K562 (cell line): ENCODE measurements around the gene DDX41. TPM values are rescaled to one million over a fixed set of nuclear protein-coding genes. Genes with fewer than 3 reads are reported as not detected.

Experiments
- COPS2 ChIP-seq: fragments of 450-650 bp; conservative IDR thresholded peaks from 2 replicates; pipeline ENCODE4 v1.6.1; 2016; ENCODE audit warnings: mild to moderate bottlenecking, moderate library complexity
- GABPB1 ChIP-seq: sonication (generic); formaldehyde crosslinking; IDR thresholded peaks from 2 replicates; pipeline ENCODE4 v1.8.0; 2022; ENCODE audit warnings: mild to moderate bottlenecking, missing genetic modification reagents
- KDM5B ChIP-seq: fragments of 200-600 bp; sonication (generic); IDR thresholded peaks from 2 replicates; pipeline ENCODE4 v1.6.1; 2012; ENCODE audit warnings: low read depth, mild to moderate bottlenecking, moderate library complexity, low read length, control low read depth, inconsistent platforms; ENCODE audit not compliant: insufficient replicate concordance
- POLR2AphosphoS2 ChIP-seq: IDR thresholded peaks from 2 replicates; pipeline ENCODE4 v1.6.1; 2012; ENCODE audit warnings: low read length, improper control_type of control experiment
- POLR3G ChIP-seq: IDR thresholded peaks from 2 replicates; pipeline ENCODE4 v1.6.1; 2011; ENCODE audit not compliant: insufficient read length, insufficient replicate concordance; ENCODE audit errors: extremely low read depth
- RBM25 ChIP-seq: fragments of 200-400 bp; formaldehyde crosslinking; IDR thresholded peaks from 2 replicates; pipeline ENCODE4 v1.6.1; 2018; ENCODE audit warnings: low read length, low read depth, moderate library complexity; ENCODE audit not compliant: severe bottlenecking
- RCOR1 ChIP-seq, 2 experiments: IDR thresholded peaks; 2 replicates each; pipeline ENCODE4 v1.6.1; 2012; ENCODE audit warnings: low read depth in 2 of 2, low read length in 2 of 2, borderline replicate concordance in 1 of 2, improper control_type of control experiment in 1 of 2
- RUNX1 ChIP-seq: sonication (generic); IDR thresholded peaks from 2 replicates; pipeline ENCODE4 v1.6.1; 2016; ENCODE audit warnings: antibody characterized with exemption, low read depth
- TAL1 ChIP-seq: fragments of 450-650 bp; IDR thresholded peaks from 2 replicates; pipeline ENCODE4 v1.6.1; 2016; ENCODE audit warnings: mild to moderate bottlenecking
- ZC3H11A ChIP-seq: IDR thresholded peaks from 2 replicates; pipeline ENCODE4 v1.6.1; 2012; ENCODE audit warnings: low read depth, low read length, improper control_type of control experiment
- ZNF311 ChIP-seq: fragments of 250-450 bp; sonication (Bioruptor Pico); IDR thresholded peaks from 2 replicates; pipeline ENCODE4 v1.4.0; 2020; ENCODE audit warnings: mild to moderate bottlenecking, moderate library complexity
- ZNF395 ChIP-seq: fragments of 200-800 bp; sonication (Bioruptor generic); IDR thresholded peaks from 2 replicates; pipeline ENCODE4 v1.6.1; 2017; ENCODE audit warnings: missing genetic modification characterization, missing compliant biosample characterization
- ZNF592 ChIP-seq: fragments of 450-650 bp; IDR thresholded peaks from 2 replicates; pipeline ENCODE4 v1.6.1; 2017; ENCODE audit warnings: antibody characterized with exemption, mild to moderate bottlenecking
- ZNF740 ChIP-seq, 3 experiments: fragments of 200-800 bp in 1 of 3; sonication (Bioruptor generic) in 1 of 3; sonication (generic) in 1 of 3; formaldehyde crosslinking in 1 of 3; IDR thresholded peaks; 2 replicates each; pipeline versions ENCODE4 v1.6.1 to v1.8.0; 2016 to 2022; ENCODE audit warnings: mild to moderate bottlenecking in 2 of 3, missing compliant biosample characterization in 2 of 3, missing genetic modification characterization in 2 of 3, missing genetic modification reagents in 1 of 3
- ZNF766 ChIP-seq: fragments of 200-800 bp; sonication (Bioruptor generic); conservative IDR thresholded peaks from 2 replicates; pipeline ENCODE4 v1.6.1; 2016; ENCODE audit warnings: missing genetic modification characterization, missing compliant biosample characterization
- polyA plus RNA-seq, 8 experiments: library from polyadenylated mRNA; depleted of rRNA in 4 of 8; stranded (reverse) in 5 of 8; unstranded in 3 of 8; fragments of >200 nt; fragmentation: Nextera tagmentation in 2 of 8; fragmentation: Illumina TruSeq in 1 of 8; extraction: Ambion mirVana in 2 of 8; extraction: Trizol in 1 of 8; gene quantifications; 2 replicates each; pipeline versions ENCODE4 v1.2.1 to v1.2.3, GENCODE V29; 2011 to 2014; ENCODE audit warnings: inconsistent platforms in 1 of 8, missing spikeins in 1 of 8
- total RNA-seq, 7 experiments: library from RNA; depleted of rRNA in 6 of 7; stranded (reverse); fragments of >200 nt in 6 of 7; fragmentation: Illumina TruSeq in 2 of 7; extraction: Trizol in 2 of 7; gene quantifications; 2 replicates each; pipeline versions ENCODE4 v1.2.1 to v1.2.3, GENCODE V29; 2011 to 2021; ENCODE audit warnings: low replicate concordance in 1 of 7

DDX41 gene
- total and polyA plus RNA-seq, 9 of the 15 experiments (the other 6 are each of a cell fraction or from before 2014, with no cell fraction given) = 38.2 to 284 (median 116) TPM

GRCh38 chr5:177554474-177555111, 37.8 kb upstream of the DDX41 start, which contains the start of gene FAM193B (continued):
- TF ChIP-seq ZNF592 (0 out of 2 replicates have a peak, but pooled peaks have one; percentile 7), ZNF311 (CRISPR knock-in tag) (no peak), RUNX1 (no peak), RCOR1 (IDR thresholded peaks at IDR 0.05; ENCODE audit: borderline replicate concordance in 1 of 2, low read depth in 2 of 2, low read length in 2 of 2) (peak in 1 of 2 experiments; percentile 68; a peak in 2 of 4 replicates), POLR3G (no peak), POLR2AphosphoS2 (no peak), ZNF740 (CRISPR knock-in tag; IDR thresholded peaks at IDR 0.05) (peak; percentile 97), ZNF740 (tag; IDR thresholded peaks at IDR 0.05) (peak in 1 of 2 experiments; percentile 95; a peak in 2 of 4 replicates), KDM5B (no peak), ZC3H11A (no peak), ZNF766 (peak; percentile 90), RBM25 (peak; percentile 91), TAL1 (no peak), COPS2 (no peak), ZNF395 (no peak; the same call in 1 of the 2 replicates), GABPB1 (CRISPR knock-in tag) (peak; percentile 31; the same call in 1 of the 2 replicates)
